ENCODE measurements around the gene ANAPC16.

The ANAPC16 gene

GRCh38 chr10:72234560-72235095 is 18.8 kb downstream of the ANAPC16 start:
- no peak for TF ChIP-seq POLR2A (IDR thresholded peaks at IDR 0.05; ENCODE audit: low read depth, low read length)
- no peak for TF ChIP-seq POLR2AphosphoS5 (IDR thresholded peaks at IDR 0.05; ENCODE audit: low read depth, low read length)
- no peak for TF ChIP-seq TAF1 (IDR thresholded peaks at IDR 0.05; ENCODE audit: borderline replicate concordance, low read depth, low read length)
- no peak for FAIRE-seq
- DNase-seq (ENCODE audit: insufficient read length), result no peak

GRCh38 chr10:72235544-72236279 is 19.9 kb downstream of the ANAPC16 start:
- FAIRE-seq, result no peak
- no peak for DNase-seq (ENCODE audit: insufficient read length)
- no peak for TF ChIP-seq TAF1 (IDR thresholded peaks at IDR 0.05; ENCODE audit: borderline replicate concordance, low read depth, low read length)
- TF ChIP-seq POLR2A (IDR thresholded peaks at IDR 0.05; ENCODE audit: low read depth, low read length), result no peak
- TF ChIP-seq POLR2AphosphoS5 (IDR thresholded peaks at IDR 0.05; ENCODE audit: low read depth, low read length), result no peak

GRCh38 chr10:72238392-72239175 is 22.8 kb downstream of the ANAPC16 start:
- FAIRE-seq (no peak), DNase-seq (ENCODE audit: insufficient read length) (no peak)
- no peak for TF ChIP-seq POLR2A (IDR thresholded peaks at IDR 0.05; ENCODE audit: low read depth, low read length)
- no peak for TF ChIP-seq POLR2AphosphoS5 (IDR thresholded peaks at IDR 0.05; ENCODE audit: low read depth, low read length)
- no peak for TF ChIP-seq TAF1 (IDR thresholded peaks at IDR 0.05; ENCODE audit: borderline replicate concordance, low read depth, low read length)

- DNase-seq (ENCODE audit: insufficient read length), result no peak
- no peak for TF ChIP-seq POLR2A (IDR thresholded peaks at IDR 0.05; ENCODE audit: low read depth, low read length)
- TF ChIP-seq POLR2AphosphoS5 (IDR thresholded peaks at IDR 0.05; ENCODE audit: low read depth, low read length), result no peak
- no peak for TF ChIP-seq TAF1 (IDR thresholded peaks at IDR 0.05; ENCODE audit: borderline replicate concordance, low read depth, low read length)
- no peak for FAIRE-seq
These were observed 23.6 kb downstream of the ANAPC16 start for GRCh38 chr10:72239409-72239808.

- FAIRE-seq (no peak), DNase-seq (ENCODE audit: insufficient read length) (no peak)
- TF ChIP-seq POLR2A (IDR thresholded peaks at IDR 0.05; ENCODE audit: low read depth, low read length) (no peak), TAF1 (IDR thresholded peaks at IDR 0.05; ENCODE audit: borderline replicate concordance, low read depth, low read length) (no peak)
These were observed 24.6 kb downstream of the ANAPC16 start for GRCh38 chr10:72240371-72240770.

GRCh38 chr10:72241691-72242252 is 26.0 kb downstream of the ANAPC16 start:
- DNase-seq (ENCODE audit: insufficient read length) (no peak), FAIRE-seq (no peak)
- no peak for TF ChIP-seq POLR2AphosphoS5 (IDR thresholded peaks at IDR 0.05; ENCODE audit: low read depth, low read length)
- no peak for TF ChIP-seq POLR2A (IDR thresholded peaks at IDR 0.05; ENCODE audit: low read depth, low read length)
- TF ChIP-seq TAF1 (IDR thresholded peaks at IDR 0.05; ENCODE audit: borderline replicate concordance, low read depth, low read length), result no peak

GRCh38 chr10:72242675-72243074 is 26.9 kb downstream of the ANAPC16 start:
- DNase-seq (ENCODE audit: insufficient read length) (no peak), FAIRE-seq (no peak)
- TF ChIP-seq TAF1 (IDR thresholded peaks at IDR 0.05; ENCODE audit: borderline replicate concordance, low read depth, low read length) (no peak), POLR2AphosphoS5 (IDR thresholded peaks at IDR 0.05; ENCODE audit: low read depth, low read length) (no peak), POLR2A (IDR thresholded peaks at IDR 0.05; ENCODE audit: low read depth, low read length) (no peak)

- TF ChIP-seq POLR2A (IDR thresholded peaks at IDR 0.05; ENCODE audit: low read depth, low read length) (no peak), POLR2AphosphoS5 (IDR thresholded peaks at IDR 0.05; ENCODE audit: low read depth, low read length) (no peak), TAF1 (IDR thresholded peaks at IDR 0.05; ENCODE audit: borderline replicate concordance, low read depth, low read length) (no peak)
- FAIRE-seq (no peak), DNase-seq (ENCODE audit: insufficient read length) (no peak)
These were observed 28.1 kb downstream of the ANAPC16 start for GRCh38 chr10:72243822-72244437.

- DNase-seq (ENCODE audit: insufficient read length) (no peak), FAIRE-seq (no peak)
These were observed 28.8 kb downstream of the ANAPC16 start for GRCh38 chr10:72244573-72245038.

GRCh38 chr10:72245949-72246525 is 30.2 kb downstream of the ANAPC16 start:
- TF ChIP-seq TAF1 (IDR thresholded peaks at IDR 0.05; ENCODE audit: borderline replicate concordance, low read depth, low read length) (no peak), POLR2AphosphoS5 (IDR thresholded peaks at IDR 0.05; ENCODE audit: low read depth, low read length) (no peak)
- DNase-seq (ENCODE audit: insufficient read length) (no peak), FAIRE-seq (no peak)

More at GRCh38 chr10:72244573-72245038, 28.8 kb downstream of the ANAPC16 start:
- TF ChIP-seq POLR2AphosphoS5 (IDR thresholded peaks at IDR 0.05; ENCODE audit: low read depth, low read length) (no peak), POLR2A (IDR thresholded peaks at IDR 0.05; ENCODE audit: low read depth, low read length) (no peak), TAF1 (IDR thresholded peaks at IDR 0.05; ENCODE audit: borderline replicate concordance, low read depth, low read length) (no peak)
